Measurements from ENCODE around the gene ATP2B3. TPM values are rescaled to one million over a fixed set of nuclear protein-coding genes. Genes with fewer than 3 reads are reported as not detected.
A peak's percentile ranks its signal among the peaks of the same experiment; 100 is the strongest.

ATP2B3 gene
- total RNA-seq, 1 experiment from 2014 or later = not detected

- no peak for DNase-seq (ENCODE audit: unreplicated experiment)
- Mint-ChIP-seq H3K4me1 (ENCODE audit: insufficient read depth, unreplicated experiment) (no peaks in the 10 kb centered on the region), H3K4me3 (ENCODE audit: unreplicated experiment) (no peak overlapping the region), H3K9me3 (ENCODE audit: unreplicated experiment) (no peaks in the 10 kb centered on the region), H3K27ac (ENCODE audit: low read depth, unreplicated experiment) (no peak overlapping the region), H3K36me3 (ENCODE audit: insufficient read depth, unreplicated experiment) (no peaks in the 10 kb centered on the region), H3K27me3 (ENCODE audit: insufficient read depth, unreplicated experiment) (no peaks in the 10 kb centered on the region)
- BruUV-seq (replicated peaks) = no TSS peak
- ChIA-PET POLR2A (no interaction called here), CTCF (interaction anchor here (0.6 to 3.9 kb wide), 6 partner anchors 9 to 173 kb away, joined by 3 to 42 read pairs (median 4); no protein-coding TSS in a partner anchor)
- no peak for TF ChIP-seq CTCF (IDR thresholded peaks at IDR 0.05; ENCODE audit: unreplicated experiment)
- intact Hi-C loops (cut with micrococcal nuclease) = loop anchor here (5.0 kb wide), 2 partner anchors 130 to 580 kb away; no protein-coding TSS in a partner anchor
These were observed 20.3 kb downstream of the ATP2B3 start for GRCh38 chrX:153537526-153538295.

GRCh38 chrX:153538424-153538823, 21.0 kb downstream of the ATP2B3 start:
- Mint-ChIP-seq H3K4me1 (ENCODE audit: insufficient read depth, unreplicated experiment) (no peaks in the 10 kb centered on the region), H3K9me3 (ENCODE audit: unreplicated experiment) (no peaks in the 10 kb centered on the region), H3K4me3 (ENCODE audit: unreplicated experiment) (no peak overlapping the region), H3K27ac (ENCODE audit: low read depth, unreplicated experiment) (no peak overlapping the region), H3K27me3 (ENCODE audit: insufficient read depth, unreplicated experiment) (no peaks in the 10 kb centered on the region), H3K36me3 (ENCODE audit: insufficient read depth, unreplicated experiment) (no peaks in the 10 kb centered on the region)
- ChIA-PET CTCF (interaction anchor here (0.6 to 3.9 kb wide), 16 partner anchors 8 to 573 kb away, joined by 3 to 42 read pairs (median 5); no protein-coding TSS in a partner anchor), POLR2A (no interaction called here)
- TF ChIP-seq CTCF (IDR thresholded peaks at IDR 0.05; ENCODE audit: unreplicated experiment) = no peak
- DNase-seq (ENCODE audit: unreplicated experiment) = no peak
- no TSS peak for BruUV-seq (replicated peaks)
- intact Hi-C loops (cut with micrococcal nuclease) = loop anchor here (5.0 kb wide), 2 partner anchors 129 to 581 kb away; no protein-coding TSS in a partner anchor

- intact Hi-C loops (cut with micrococcal nuclease) = loop anchor here (5.0 kb wide), 2 partner anchors 128 to 582 kb away; no protein-coding TSS in a partner anchor
- Mint-ChIP-seq H3K27me3 (ENCODE audit: insufficient read depth, unreplicated experiment) (no peaks in the 10 kb centered on the region), H3K9me3 (ENCODE audit: unreplicated experiment) (no peaks in the 10 kb centered on the region), H3K27ac (ENCODE audit: low read depth, unreplicated experiment) (no peak overlapping the region), H3K4me1 (ENCODE audit: insufficient read depth, unreplicated experiment) (no peaks in the 10 kb centered on the region), H3K36me3 (ENCODE audit: insufficient read depth, unreplicated experiment) (no peaks in the 10 kb centered on the region), H3K4me3 (ENCODE audit: unreplicated experiment) (no peak overlapping the region)
- ChIA-PET CTCF (interaction anchor here (0.5 to 3.9 kb wide), 34 partner anchors 9 to 715 kb away, joined by 3 to 42 read pairs (median 4); no protein-coding TSS in a partner anchor), POLR2A (interaction anchor here (1.2 kb wide), 1 partner anchor 128 kb away, joined by 3 read pairs; no protein-coding TSS in a partner anchor)
- peak; percentile 74 for TF ChIP-seq CTCF (IDR thresholded peaks at IDR 0.05; ENCODE audit: unreplicated experiment)
- DNase-seq (ENCODE audit: unreplicated experiment) = peak; percentile 55
- BruUV-seq (replicated peaks) = no TSS peak
These were observed 21.9 kb downstream of the ATP2B3 start for GRCh38 chrX:153539171-153539978.

- Mint-ChIP-seq H3K4me1 (ENCODE audit: insufficient read depth, unreplicated experiment) (no peaks in the 10 kb centered on the region), H3K36me3 (ENCODE audit: insufficient read depth, unreplicated experiment) (no peaks in the 10 kb centered on the region), H3K4me3 (ENCODE audit: unreplicated experiment) (no peak overlapping the region), H3K9me3 (ENCODE audit: unreplicated experiment) (no peaks in the 10 kb centered on the region), H3K27ac (ENCODE audit: low read depth, unreplicated experiment) (no peak overlapping the region), H3K27me3 (ENCODE audit: insufficient read depth, unreplicated experiment) (no peaks in the 10 kb centered on the region)
- POLR2A ChIA-PET = interaction anchor here (1.2 kb wide), 1 partner anchor 127 kb away, joined by 3 read pairs; no protein-coding TSS in a partner anchor
- DNase-seq (ENCODE audit: unreplicated experiment) = no peak
- no peak for TF ChIP-seq CTCF (IDR thresholded peaks at IDR 0.05; ENCODE audit: unreplicated experiment)
- CTCF ChIA-PET = interaction anchor here (0.7 to 3.9 kb wide), 23 partner anchors 9 to 715 kb away, joined by 3 to 42 read pairs (median 4); no protein-coding TSS in a partner anchor
- BruUV-seq (replicated peaks) = no TSS peak
- intact Hi-C loops (cut with micrococcal nuclease) = loop anchor here (5.0 kb wide), 2 partner anchors 127 to 583 kb away; no protein-coding TSS in a partner anchor
These were observed 22.5 kb downstream of the ATP2B3 start for GRCh38 chrX:153539979-153540358.
